Daoy (cell line): ENCODE results near the gene UMAD1. TPM values are rescaled to one million over a fixed set of nuclear protein-coding genes. Genes with fewer than 3 reads are reported as not detected.
A peak's percentile ranks its signal among the peaks of the same experiment; 100 is the strongest.
"Not testable (repeated sequence)": the region's sequence is repeated elsewhere in the genome, so short reads cannot be mapped to it uniquely, and the experiment has no call there.

Source experiments
- DNase-seq: peaks from one replicate; pipeline ENCODE4 v3.0.0-alpha.2; 2015; ENCODE audit warnings: low read depth
- total RNA-seq: library from RNA; depleted of rRNA; stranded (reverse); fragments of >200 nt; shearing (Covaris generic); gene quantifications from 2 replicates; pipeline ENCODE4 v1.2.3, GENCODE V29; 2014

Gene UMAD1
- total RNA-seq, 1 experiment from 2014 or later: 22.9 TPM

DNA sequence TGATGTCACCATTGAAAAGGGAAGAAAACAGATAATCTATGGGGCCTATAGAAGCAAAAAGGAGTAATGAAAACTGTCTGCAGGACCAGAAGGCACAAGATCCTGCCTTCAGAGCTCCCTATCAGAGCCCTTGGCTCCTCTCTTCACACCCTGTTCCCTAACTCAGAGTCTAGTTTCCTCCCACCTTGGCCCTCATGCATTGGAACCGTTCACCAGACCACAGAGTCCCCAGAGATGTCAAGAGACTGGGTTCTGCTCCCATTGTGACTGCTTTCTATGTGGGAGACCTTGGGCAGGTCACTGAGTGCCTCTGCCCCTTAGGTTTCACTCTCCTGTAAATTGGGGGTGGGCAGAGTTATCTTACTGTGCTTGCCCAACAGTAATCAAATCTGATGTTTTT, 158.0 kb downstream of the UMAD1 start:
- DNase-seq: no peak

GRCh38 chr7:7799138-7799537, 158.6 kb downstream of the UMAD1 start:
- DNase-seq: no peak

DNA sequence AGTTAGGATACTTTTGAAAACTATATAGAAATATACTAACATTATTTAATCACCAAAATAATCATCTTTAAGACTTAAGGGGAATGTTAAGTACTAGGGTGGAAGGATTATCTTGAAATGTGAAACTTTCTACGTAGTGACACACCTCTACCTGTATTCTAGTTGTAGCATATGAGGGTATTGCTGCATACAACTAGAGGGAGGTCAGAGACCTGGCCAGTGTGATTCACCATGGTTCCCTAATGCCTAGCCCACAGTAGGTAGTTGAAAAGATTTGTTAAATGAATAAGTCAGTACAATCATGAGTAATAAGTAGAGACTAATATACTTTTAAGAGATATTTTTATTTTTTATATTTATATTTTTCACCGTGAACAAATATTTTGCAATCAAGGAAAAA, 162.0 kb downstream of the UMAD1 start:
- no peak for DNase-seq

GRCh38 chr7:7803715-7804178, 163.2 kb downstream of the UMAD1 start:
- DNase-seq: no peak

GRCh38 chr7:7804822-7805221, 164.3 kb downstream of the UMAD1 start:
- not testable (repeated sequence) for DNase-seq

GRCh38 chr7:7805511-7806153, 165.1 kb downstream of the UMAD1 start:
- no peak for DNase-seq

- DNase-seq: peak; percentile 23
Observed at GRCh38 chr7:7808156-7808555, 167.6 kb downstream of the UMAD1 start.

- no peak for DNase-seq
Observed at GRCh38 chr7:7808626-7809025, 168.1 kb downstream of the UMAD1 start.

GRCh38 chr7:7810380-7810779, 169.8 kb downstream of the UMAD1 start:
- DNase-seq: no peak

DNA sequence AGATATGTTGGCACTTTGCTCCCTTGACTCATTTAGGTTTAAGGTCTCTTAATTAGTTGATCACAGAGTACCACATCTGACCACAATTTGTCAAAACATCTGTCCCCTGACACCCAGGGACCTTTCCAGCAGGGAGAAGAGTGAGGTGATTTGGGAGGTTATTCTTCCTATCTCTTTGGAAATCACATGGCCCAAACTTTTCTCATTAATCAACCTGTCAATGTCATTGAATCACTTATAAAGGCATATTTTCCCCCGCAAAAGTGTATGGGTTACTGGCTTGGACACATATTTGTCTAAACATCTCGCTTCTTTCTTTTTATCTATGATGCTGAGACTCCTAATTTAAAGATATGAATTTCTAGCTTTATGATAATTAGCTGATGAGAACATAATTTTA, 170.3 kb downstream of the UMAD1 start:
- DNase-seq: no peak

- no peak for DNase-seq
Observed at GRCh38 chr7:7812112-7812511, 171.6 kb downstream of the UMAD1 start.

DNA sequence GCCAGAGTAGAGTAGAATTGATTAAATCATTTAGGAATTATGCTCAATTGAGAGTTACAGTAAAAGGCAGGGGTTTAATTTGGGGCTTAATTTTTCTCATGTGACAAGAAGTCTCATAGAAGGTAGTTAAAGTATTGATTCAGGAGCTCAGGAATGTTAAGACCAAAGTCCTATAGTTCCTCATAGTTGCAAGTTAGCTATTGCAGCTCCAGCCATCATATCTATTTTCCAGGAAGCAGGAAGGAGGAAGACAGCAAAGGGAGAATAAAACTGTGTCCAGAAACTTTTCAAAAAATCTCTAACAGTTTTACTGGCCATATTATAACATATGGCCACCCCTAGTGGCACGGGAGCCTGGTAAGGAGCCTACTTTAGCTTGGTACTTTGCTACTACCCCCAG, 174.8 kb downstream of the UMAD1 start:
- DNase-seq: no peak

DNA sequence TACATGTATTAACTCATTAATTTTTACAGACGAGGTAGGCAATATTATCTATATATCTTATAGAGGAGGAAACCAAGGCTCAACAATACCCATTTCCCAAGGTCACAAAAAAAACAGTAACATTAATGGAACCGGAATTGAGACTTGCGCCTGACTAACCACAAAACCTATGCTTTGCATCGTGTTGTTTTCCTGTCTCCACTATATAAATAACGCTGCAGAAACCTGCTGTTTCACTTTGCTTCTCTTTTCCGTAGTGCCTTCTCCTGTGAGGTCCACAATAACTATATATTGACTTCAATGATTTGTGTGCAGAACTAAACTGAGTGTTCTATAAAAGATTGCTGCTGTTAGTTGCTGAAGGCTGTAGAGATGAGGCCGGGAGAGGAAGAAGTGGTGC, 175.5 kb downstream of the UMAD1 start:
- DNase-seq: no peak

- DNase-seq: no peak
Observed at GRCh38 chr7:7816816-7817536, 176.4 kb downstream of the UMAD1 start.

DNA sequence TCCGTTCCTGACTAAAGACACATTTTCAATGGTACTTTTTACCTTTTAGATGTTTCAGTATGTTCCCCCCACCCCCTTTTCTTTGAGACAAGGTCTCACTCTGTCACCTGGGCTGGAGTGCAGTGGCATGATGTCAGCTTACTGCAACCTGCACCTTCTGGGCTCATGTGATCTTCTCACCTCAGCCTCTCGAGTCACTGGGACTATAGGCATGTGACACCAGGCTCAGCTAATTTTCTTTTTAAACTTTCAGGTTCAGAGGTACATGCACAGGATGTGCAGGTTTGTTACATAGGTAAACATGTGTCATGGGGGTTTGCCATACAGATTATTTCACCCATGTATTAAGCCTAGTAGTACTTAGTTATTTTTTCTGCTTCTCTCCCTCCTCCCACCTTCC, 177.2 kb downstream of the UMAD1 start:
- no peak for DNase-seq

DNA sequence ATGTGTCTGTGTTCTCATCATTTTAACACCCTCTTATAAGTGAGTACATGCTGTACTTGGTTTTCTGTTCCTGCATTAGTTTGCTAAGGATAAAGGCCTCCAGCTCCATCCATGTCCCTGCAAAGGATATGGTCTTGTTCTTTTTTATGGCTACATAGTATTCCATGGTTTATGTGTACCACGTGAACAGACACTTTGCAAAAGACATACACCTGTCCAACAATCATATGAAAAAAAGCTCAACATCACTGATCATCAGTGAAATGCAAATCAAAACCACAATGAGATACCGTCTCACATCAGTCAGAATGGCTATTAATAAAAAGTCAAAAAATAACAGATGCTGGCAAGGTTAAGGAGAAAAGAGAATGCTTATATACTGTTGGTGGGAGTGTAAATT, 177.6 kb downstream of the UMAD1 start:
- DNase-seq: not testable (repeated sequence)

DNA sequence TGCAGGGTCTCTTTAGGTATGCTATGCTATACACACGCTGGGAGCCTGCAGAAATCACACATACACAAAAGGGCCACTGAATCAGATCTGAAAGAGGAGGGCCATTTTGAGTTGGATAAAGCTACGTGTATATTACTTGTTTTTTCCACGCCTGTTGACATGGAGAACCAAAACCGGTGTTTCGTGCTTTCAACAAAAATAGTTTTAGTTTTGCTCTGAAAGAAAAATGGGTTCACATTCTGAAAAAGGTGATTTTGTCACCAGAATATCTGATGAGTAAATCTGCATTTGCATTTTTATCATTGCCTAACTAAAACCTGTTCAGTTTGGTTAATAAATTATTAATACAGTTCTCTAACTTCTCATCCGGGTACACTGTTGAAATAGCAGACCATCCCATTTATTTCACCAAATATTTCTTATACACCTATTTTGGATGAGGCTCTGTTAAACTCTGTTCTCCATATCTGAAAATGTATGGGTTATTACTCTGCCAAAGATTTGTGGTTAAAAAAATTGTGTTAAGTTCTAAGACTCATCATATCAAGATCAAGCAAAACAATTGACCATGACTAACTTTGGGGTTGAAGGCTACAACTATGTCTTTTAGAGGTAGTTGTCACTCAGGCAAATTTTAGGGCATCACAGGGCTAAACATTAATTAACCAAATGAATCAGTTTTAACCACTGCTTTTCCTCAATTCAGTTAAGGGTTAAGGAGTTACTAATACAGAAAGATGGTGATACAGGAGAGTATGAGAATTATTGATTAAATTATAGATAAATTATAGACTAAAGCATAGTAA, 179.1 kb downstream of the UMAD1 start:
- DNase-seq: no peak

GRCh38 chr7:7820409-7820808, 179.9 kb downstream of the UMAD1 start:
- no peak for DNase-seq

DNA sequence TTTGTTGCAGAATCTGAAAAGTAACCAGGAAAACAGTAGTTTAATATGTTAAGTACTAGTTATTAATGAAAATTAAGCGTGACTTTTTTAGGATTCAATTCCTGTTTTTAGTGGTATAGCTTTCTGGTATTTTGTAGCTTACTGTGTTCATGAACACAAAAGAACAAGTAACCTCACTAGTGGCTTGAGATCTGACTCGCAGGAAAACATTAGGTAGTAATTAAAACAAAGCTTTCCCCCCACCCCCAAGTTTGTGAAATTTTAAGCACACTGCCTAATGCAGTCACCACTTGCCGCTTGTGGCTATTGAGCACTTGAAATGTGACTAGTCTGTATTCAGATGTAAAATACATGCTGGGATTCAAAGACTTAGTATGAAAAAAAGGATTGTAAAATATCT, 180.4 kb downstream of the UMAD1 start:
- no peak for DNase-seq

GRCh38 chr7:7821517-7821916, 181.0 kb downstream of the UMAD1 start:
- DNase-seq: no peak

DNA sequence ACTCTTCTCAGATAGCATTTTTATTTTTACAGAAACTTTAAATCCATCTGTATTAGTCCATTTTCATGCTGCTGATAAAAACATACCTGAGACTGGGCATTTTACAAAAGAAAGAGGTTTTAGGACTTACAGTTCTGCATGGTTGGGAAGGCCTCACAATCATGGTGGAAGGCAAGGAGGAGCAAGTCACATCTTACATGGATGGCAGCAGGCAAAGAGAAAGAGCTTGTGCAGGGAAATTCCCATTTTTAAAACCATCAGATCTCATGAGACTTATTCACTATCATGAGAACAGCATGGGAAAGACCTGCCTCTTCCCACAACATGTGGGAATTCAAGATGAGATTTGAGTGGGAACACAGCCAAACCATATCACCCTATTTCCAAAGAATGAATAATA, 184.7 kb downstream of the UMAD1 start:
- not testable (repeated sequence) for DNase-seq

DNA sequence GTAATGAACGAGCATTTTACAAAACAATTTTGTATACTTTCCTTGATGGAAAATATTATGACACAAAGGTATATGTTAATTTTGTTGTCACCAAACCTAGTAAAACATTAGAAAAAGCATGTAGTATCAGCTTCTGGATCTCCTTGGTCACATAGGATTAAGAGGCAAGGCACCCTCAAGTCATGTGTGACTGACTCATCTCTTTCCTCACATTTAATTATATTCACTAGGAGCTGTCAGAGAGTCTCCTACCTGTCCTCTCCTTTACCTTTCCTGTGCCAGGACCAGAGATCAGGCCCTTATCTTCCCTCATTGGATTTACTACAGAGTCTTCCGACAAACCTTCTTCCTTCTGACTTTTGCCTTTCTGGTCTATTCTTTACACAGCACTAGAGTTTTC, 189.1 kb downstream of the UMAD1 start:
- DNase-seq: no peak
